K562 (cell line): ENCODE data around the gene CD40. TPM values are rescaled to one million over a fixed set of nuclear protein-coding genes. Genes with fewer than 3 reads are reported as not detected.

ENCODE experiments used
- BMI1 ChIP-seq: fragments of 150-350 bp; IDR thresholded peaks from 2 replicates; pipeline ENCODE4 v1.6.1; 2014; ENCODE audit warnings: low read length
- COPS2 ChIP-seq: fragments of 450-650 bp; conservative IDR thresholded peaks from 2 replicates; pipeline ENCODE4 v1.6.1; 2016; ENCODE audit warnings: mild to moderate bottlenecking, moderate library complexity
- NFXL1 ChIP-seq: fragments of 450-650 bp; formaldehyde crosslinking; IDR thresholded peaks from 2 replicates; pipeline ENCODE4 v1.4.0; 2021; ENCODE audit warnings: mild to moderate bottlenecking
- PHF8 ChIP-seq: fragments of 200-600 bp; sonication (generic); IDR thresholded peaks from 2 replicates; pipeline ENCODE4 v1.6.1; 2012; ENCODE audit warnings: mixed run types, mild to moderate bottlenecking, inconsistent platforms, low read length, moderate library complexity, borderline replicate concordance
- POLR2AphosphoS2 ChIP-seq: IDR thresholded peaks from 2 replicates; pipeline ENCODE4 v1.6.1; 2012; ENCODE audit warnings: low read length, improper control_type of control experiment
- RBBP5 ChIP-seq: fragments of 200-600 bp; sonication (generic); IDR thresholded peaks from 2 replicates; pipeline ENCODE4 v1.6.1; 2012; ENCODE audit warnings: borderline replicate concordance, mild to moderate bottlenecking, low read length, control low read depth, inconsistent platforms; ENCODE audit not compliant: insufficient read depth, poor library complexity, severe bottlenecking
- SNIP1 ChIP-seq: fragments of 450-650 bp; IDR thresholded peaks from 2 replicates; pipeline ENCODE4 v1.7.1; 2017; ENCODE audit warnings: low read depth, mild to moderate bottlenecking
- SRSF1 ChIP-seq: fragments of 200-400 bp; formaldehyde crosslinking; IDR thresholded peaks from 2 replicates; pipeline ENCODE4 v1.6.1; 2017; ENCODE audit warnings: mild to moderate bottlenecking, low read depth, low read length, moderate library complexity
- TFAM ChIP-seq: fragments of 250-450 bp; sonication (Bioruptor Pico); conservative IDR thresholded peaks from 2 replicates; pipeline ENCODE4 v1.5.0; 2021; ENCODE audit warnings: mild to moderate bottlenecking, moderate library complexity
- ZBTB1 ChIP-seq: sonication (generic); formaldehyde crosslinking; IDR thresholded peaks from 2 replicates; pipeline ENCODE4 v1.8.1; 2023; ENCODE audit warnings: missing genetic modification reagents, low read depth, mild to moderate bottlenecking, borderline replicate concordance
- ZBTB11 ChIP-seq, 3 experiments: fragments of 200-800 bp in 1 of 3; fragments of 250-450 bp in 1 of 3; fragments of 450-650 bp in 1 of 3; sonication (Bioruptor Pico) in 1 of 3; sonication (Bioruptor generic) in 1 of 3; formaldehyde crosslinking in 1 of 3; IDR thresholded peaks; 2 replicates each; pipeline versions ENCODE4 v1.6.1 to v1.8.0; 2016 to 2022; ENCODE audit warnings: mild to moderate bottlenecking in 2 of 3, missing genetic modification characterization in 2 of 3, missing compliant biosample characterization in 1 of 3, moderate library complexity in 1 of 3
- ZNF586 ChIP-seq: fragments of 450-650 bp; formaldehyde crosslinking; conservative IDR thresholded peaks from 2 replicates; pipeline ENCODE4 v1.4.0; 2020; ENCODE audit warnings: mild to moderate bottlenecking, moderate library complexity
- polyA plus RNA-seq, 8 experiments: library from polyadenylated mRNA; depleted of rRNA in 4 of 8; stranded (reverse) in 5 of 8; unstranded in 3 of 8; fragments of >200 nt; fragmentation: Nextera tagmentation in 2 of 8; fragmentation: Illumina TruSeq in 1 of 8; extraction: Ambion mirVana in 2 of 8; extraction: Trizol in 1 of 8; gene quantifications; 2 replicates each; pipeline versions ENCODE4 v1.2.1 to v1.2.3, GENCODE V29; 2011 to 2014; ENCODE audit warnings: inconsistent platforms in 1 of 8, missing spikeins in 1 of 8
- total RNA-seq, 7 experiments: library from RNA; depleted of rRNA in 6 of 7; stranded (reverse); fragments of >200 nt in 6 of 7; fragmentation: Illumina TruSeq in 2 of 7; extraction: Trizol in 2 of 7; gene quantifications; 2 replicates each; pipeline versions ENCODE4 v1.2.1 to v1.2.3, GENCODE V29; 2011 to 2021; ENCODE audit warnings: low replicate concordance in 1 of 7
- TF ChIP-seq, protein P1 (sequence below): fragments of 450-650 bp; IDR thresholded peaks from 2 replicates; pipeline ENCODE4 v1.6.1; 2016; ENCODE audit warnings: mild to moderate bottlenecking, moderate library complexity

Gene CD40
- total and polyA plus RNA-seq, 9 of the 15 experiments (the other 6 are each of a cell fraction or from before 2014, with no cell fraction given): 0.76 to 3.7 (median 1.6) TPM

DNA sequence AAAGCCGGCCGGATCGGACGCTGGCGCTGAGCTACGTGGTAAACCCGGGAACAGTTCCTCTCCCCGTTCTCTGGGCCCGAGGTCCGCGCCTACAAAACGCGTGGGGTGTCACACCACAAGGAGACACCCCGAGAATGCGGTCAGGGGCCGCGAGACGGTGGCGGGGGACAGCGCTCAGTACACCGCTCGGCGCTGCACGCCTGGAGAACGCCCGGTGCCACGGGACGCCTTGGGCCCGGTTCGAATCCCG, 29.0 kb upstream of the CD40 start (continued):
- TF ChIP-seq, protein P1, sequence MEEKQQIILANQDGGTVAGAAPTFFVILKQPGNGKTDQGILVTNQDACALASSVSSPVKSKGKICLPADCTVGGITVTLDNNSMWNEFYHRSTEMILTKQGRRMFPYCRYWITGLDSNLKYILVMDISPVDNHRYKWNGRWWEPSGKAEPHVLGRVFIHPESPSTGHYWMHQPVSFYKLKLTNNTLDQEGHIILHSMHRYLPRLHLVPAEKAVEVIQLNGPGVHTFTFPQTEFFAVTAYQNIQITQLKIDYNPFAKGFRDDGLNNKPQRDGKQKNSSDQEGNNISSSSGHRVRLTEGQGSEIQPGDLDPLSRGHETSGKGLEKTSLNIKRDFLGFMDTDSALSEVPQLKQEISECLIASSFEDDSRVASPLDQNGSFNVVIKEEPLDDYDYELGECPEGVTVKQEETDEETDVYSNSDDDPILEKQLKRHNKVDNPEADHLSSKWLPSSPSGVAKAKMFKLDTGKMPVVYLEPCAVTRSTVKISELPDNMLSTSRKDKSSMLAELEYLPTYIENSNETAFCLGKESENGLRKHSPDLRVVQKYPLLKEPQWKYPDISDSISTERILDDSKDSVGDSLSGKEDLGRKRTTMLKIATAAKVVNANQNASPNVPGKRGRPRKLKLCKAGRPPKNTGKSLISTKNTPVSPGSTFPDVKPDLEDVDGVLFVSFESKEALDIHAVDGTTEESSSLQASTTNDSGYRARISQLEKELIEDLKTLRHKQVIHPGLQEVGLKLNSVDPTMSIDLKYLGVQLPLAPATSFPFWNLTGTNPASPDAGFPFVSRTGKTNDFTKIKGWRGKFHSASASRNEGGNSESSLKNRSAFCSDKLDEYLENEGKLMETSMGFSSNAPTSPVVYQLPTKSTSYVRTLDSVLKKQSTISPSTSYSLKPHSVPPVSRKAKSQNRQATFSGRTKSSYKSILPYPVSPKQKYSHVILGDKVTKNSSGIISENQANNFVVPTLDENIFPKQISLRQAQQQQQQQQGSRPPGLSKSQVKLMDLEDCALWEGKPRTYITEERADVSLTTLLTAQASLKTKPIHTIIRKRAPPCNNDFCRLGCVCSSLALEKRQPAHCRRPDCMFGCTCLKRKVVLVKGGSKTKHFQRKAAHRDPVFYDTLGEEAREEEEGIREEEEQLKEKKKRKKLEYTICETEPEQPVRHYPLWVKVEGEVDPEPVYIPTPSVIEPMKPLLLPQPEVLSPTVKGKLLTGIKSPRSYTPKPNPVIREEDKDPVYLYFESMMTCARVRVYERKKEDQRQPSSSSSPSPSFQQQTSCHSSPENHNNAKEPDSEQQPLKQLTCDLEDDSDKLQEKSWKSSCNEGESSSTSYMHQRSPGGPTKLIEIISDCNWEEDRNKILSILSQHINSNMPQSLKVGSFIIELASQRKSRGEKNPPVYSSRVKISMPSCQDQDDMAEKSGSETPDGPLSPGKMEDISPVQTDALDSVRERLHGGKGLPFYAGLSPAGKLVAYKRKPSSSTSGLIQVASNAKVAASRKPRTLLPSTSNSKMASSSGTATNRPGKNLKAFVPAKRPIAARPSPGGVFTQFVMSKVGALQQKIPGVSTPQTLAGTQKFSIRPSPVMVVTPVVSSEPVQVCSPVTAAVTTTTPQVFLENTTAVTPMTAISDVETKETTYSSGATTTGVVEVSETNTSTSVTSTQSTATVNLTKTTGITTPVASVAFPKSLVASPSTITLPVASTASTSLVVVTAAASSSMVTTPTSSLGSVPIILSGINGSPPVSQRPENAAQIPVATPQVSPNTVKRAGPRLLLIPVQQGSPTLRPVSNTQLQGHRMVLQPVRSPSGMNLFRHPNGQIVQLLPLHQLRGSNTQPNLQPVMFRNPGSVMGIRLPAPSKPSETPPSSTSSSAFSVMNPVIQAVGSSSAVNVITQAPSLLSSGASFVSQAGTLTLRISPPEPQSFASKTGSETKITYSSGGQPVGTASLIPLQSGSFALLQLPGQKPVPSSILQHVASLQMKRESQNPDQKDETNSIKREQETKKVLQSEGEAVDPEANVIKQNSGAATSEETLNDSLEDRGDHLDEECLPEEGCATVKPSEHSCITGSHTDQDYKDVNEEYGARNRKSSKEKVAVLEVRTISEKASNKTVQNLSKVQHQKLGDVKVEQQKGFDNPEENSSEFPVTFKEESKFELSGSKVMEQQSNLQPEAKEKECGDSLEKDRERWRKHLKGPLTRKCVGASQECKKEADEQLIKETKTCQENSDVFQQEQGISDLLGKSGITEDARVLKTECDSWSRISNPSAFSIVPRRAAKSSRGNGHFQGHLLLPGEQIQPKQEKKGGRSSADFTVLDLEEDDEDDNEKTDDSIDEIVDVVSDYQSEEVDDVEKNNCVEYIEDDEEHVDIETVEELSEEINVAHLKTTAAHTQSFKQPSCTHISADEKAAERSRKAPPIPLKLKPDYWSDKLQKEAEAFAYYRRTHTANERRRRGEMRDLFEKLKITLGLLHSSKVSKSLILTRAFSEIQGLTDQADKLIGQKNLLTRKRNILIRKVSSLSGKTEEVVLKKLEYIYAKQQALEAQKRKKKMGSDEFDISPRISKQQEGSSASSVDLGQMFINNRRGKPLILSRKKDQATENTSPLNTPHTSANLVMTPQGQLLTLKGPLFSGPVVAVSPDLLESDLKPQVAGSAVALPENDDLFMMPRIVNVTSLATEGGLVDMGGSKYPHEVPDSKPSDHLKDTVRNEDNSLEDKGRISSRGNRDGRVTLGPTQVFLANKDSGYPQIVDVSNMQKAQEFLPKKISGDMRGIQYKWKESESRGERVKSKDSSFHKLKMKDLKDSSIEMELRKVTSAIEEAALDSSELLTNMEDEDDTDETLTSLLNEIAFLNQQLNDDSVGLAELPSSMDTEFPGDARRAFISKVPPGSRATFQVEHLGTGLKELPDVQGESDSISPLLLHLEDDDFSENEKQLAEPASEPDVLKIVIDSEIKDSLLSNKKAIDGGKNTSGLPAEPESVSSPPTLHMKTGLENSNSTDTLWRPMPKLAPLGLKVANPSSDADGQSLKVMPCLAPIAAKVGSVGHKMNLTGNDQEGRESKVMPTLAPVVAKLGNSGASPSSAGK: no peak
- peak; percentile 97 for TF ChIP-seq ZBTB1
- no peak for TF ChIP-seq TFAM
- no peak for TF ChIP-seq PHF8
- no peak for TF ChIP-seq SNIP1
- TF ChIP-seq RBBP5: peak; percentile 86
- TF ChIP-seq POLR2AphosphoS2: no peak
- TF ChIP-seq ZNF586 (CRISPR knock-in tag): no peak
- TF ChIP-seq SRSF1: no peak
- TF ChIP-seq NFXL1 (CRISPR knock-in tag): no peak
- peak in 2 of 3 experiments; percentile 20 to 49; a peak in 3 of 6 replicates for TF ChIP-seq ZBTB11 (CRISPR knock-in tag; IDR thresholded peaks at IDR 0.05)
- no peak for TF ChIP-seq COPS2
- TF ChIP-seq BMI1: no peak
